Right ventricle myocardium inferior (tissue), 1 donor: Measurements from ENCODE around the gene HCRTR1. TPM values are rescaled to one million over a fixed set of nuclear protein-coding genes. Genes with fewer than 3 reads are reported as not detected.
A peak's percentile ranks its signal among the peaks of the same experiment; 100 is the strongest.

ENCODE experiments used
- ATAC-seq: fragments of 200-7000 bp; cut with Tn5 transposase; one replicate; pipeline ENCODE4 v1.9.1; 2020; ENCODE audit warnings: mild to moderate bottlenecking, moderate library complexity
- DNase-seq: peaks from one replicate; pipeline ENCODE4 v3.0.0; 2021; ENCODE audit errors: missing footprints
- intact Hi-C: fragments of 100-400 bp; cut with DNase I; formaldehyde crosslinking; loops from one replicate; pipeline ENCODE4 v1.11.0; 2022
- total RNA-seq: library from RNA; stranded (reverse); fragmentation: NEBNext Ultra II Directional; extraction: Animal tissue kit (Norgen Biotek cat#: 25700); gene quantifications from one replicate; pipeline ENCODE4 v1.2.1, GENCODE V29; 2021
- donor health status: DM: no; HTN: yes; CAD: no; lungs with severe emphysema.

The HCRTR1 gene
- total RNA-seq, 1 donor from 2014 or later, result 0.49 TPM

- ATAC-seq (no peak), DNase-seq (peak; percentile 27)
- intact Hi-C loops, result loop anchor here (5.0 kb wide), 1 partner anchor 91 kb away; the partner anchor contains the start of gene ADGRB2
Observed at GRCh38 chr1:31671147-31671546, 53.7 kb downstream of the HCRTR1 start.

GRCh38 chr1:31671561-31672201 lies 54.2 kb downstream of the HCRTR1 start:
- ATAC-seq (no peak), DNase-seq (peak; percentile 58)
- intact Hi-C loops, result loop anchor here (5.0 kb wide), 1 partner anchor 91 kb away; the partner anchor contains the start of gene ADGRB2

- ATAC-seq (no peak), DNase-seq (peak; percentile 70)
- intact Hi-C loops, result loop anchor here (5.0 kb wide), 1 partner anchor 89 kb away; the partner anchor contains the start of gene ADGRB2
Observed at GRCh38 chr1:31672986-31673385, 55.5 kb downstream of the HCRTR1 start.

- DNase-seq, result peak; percentile 31
- no peak for ATAC-seq
- intact Hi-C loops, result loop anchor here (5.0 kb wide), 1 partner anchor 89 kb away; the partner anchor contains the start of gene ADGRB2
Observed at GRCh38 chr1:31673433-31673832, 55.9 kb downstream of the HCRTR1 start.

- DNase-seq, result peak; percentile 33
- ATAC-seq, result no peak
- intact Hi-C loops, result loop anchor here (5.0 kb wide), 1 partner anchor 88 kb away; the partner anchor contains the start of gene ADGRB2
Observed at GRCh38 chr1:31674626-31675025, 57.1 kb downstream of the HCRTR1 start.

GRCh38 chr1:31675161-31675560 lies 57.7 kb downstream of the HCRTR1 start:
- intact Hi-C loops, result no loop called here
- ATAC-seq (peak; percentile 51), DNase-seq (peak; percentile 65)

GRCh38 chr1:31675756-31676155 lies 58.3 kb downstream of the HCRTR1 start:
- DNase-seq (peak; percentile 27), ATAC-seq (no peak)
- intact Hi-C loops, result no loop called here

Other genes with a start within 250 kb of the HCRTR1 start
- 5,086 TPM for gene FABP3, start 244.6 kb upstream of the HCRTR1 start, total RNA-seq
- gene SERINC2, start 204.5 kb upstream of the HCRTR1 start, total RNA-seq, result 1.7 TPM
- gene TINAGL1, start 41.2 kb upstream of the HCRTR1 start, total RNA-seq, result 273 TPM
- 34.9 TPM for gene PEF1, start 27.2 kb downstream of the HCRTR1 start, total RNA-seq
- 12.7 TPM for gene COL16A1, start 86.3 kb downstream of the HCRTR1 start, total RNA-seq
- 16.1 TPM for gene ADGRB2, start 146.7 kb downstream of the HCRTR1 start, total RNA-seq
- gene SPOCD1, start 198.3 kb downstream of the HCRTR1 start, total RNA-seq, result not detected